Measurements from ENCODE around the gene PPIH. TPM values are rescaled to one million over a fixed set of nuclear protein-coding genes. Genes with fewer than 3 reads are reported as not detected.

The PPIH gene
- total and polyA plus RNA-seq, 2 of the 13 experiments (the other 11 are each of a cell fraction or from before 2014, with no cell fraction given) = 29.9 to 72.6 TPM

DNA sequence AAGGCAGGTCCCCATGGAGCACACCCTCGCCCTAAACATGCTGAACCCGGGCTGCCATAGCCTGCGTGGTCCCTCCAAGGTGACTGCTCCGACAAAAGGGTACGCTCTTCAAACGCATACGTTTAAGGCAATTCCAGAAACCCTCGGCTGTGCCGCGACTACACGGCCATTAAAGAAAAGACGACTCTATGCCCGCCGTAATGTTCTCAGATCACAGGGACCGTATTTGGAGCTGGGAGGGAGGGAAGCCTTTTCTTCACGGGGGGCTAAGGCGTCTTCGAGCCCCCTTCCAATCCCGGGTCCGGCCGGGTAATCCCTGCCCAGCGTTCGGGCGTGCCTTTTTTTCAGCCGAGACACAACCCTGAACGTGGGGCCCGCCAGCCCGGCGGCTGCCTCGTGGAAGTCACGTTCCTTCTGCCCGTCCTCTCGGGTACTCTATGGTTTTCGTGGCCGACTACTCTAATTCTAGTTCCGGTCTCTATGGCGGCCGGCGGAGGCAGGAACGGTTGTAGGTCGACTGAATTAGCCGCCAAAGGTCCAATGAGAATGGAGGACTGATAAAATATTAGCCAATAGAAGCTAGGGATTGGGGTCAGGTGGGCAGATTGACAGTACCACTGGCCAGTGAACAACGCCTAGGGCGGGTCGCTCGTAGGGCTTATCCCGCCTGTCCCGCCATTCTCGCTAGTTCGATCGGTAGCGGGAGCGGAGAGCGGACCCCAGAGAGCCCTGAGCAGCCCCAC lies 23.7 kb downstream of the PPIH start, which contains the start of gene YBX1 (continued):
- TF ChIP-seq, protein P1, sequence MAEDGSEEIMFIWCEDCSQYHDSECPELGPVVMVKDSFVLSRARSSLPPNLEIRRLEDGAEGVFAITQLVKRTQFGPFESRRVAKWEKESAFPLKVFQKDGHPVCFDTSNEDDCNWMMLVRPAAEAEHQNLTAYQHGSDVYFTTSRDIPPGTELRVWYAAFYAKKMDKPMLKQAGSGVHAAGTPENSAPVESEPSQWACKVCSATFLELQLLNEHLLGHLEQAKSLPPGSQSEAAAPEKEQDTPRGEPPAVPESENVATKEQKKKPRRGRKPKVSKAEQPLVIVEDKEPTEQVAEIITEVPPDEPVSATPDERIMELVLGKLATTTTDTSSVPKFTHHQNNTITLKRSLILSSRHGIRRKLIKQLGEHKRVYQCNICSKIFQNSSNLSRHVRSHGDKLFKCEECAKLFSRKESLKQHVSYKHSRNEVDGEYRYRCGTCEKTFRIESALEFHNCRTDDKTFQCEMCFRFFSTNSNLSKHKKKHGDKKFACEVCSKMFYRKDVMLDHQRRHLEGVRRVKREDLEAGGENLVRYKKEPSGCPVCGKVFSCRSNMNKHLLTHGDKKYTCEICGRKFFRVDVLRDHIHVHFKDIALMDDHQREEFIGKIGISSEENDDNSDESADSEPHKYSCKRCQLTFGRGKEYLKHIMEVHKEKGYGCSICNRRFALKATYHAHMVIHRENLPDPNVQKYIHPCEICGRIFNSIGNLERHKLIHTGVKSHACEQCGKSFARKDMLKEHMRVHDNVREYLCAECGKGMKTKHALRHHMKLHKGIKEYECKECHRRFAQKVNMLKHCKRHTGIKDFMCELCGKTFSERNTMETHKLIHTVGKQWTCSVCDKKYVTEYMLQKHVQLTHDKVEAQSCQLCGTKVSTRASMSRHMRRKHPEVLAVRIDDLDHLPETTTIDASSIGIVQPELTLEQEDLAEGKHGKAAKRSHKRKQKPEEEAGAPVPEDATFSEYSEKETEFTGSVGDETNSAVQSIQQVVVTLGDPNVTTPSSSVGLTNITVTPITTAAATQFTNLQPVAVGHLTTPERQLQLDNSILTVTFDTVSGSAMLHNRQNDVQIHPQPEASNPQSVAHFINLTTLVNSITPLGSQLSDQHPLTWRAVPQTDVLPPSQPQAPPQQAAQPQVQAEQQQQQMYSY (CRISPR knock-in tag; IDR thresholded peaks at IDR 0.05) = no peak
- TF ChIP-seq HOXA5 (CRISPR knock-in tag; IDR thresholded peaks at IDR 0.05) (no peak), ZNF552 (CRISPR knock-in tag; IDR thresholded peaks at IDR 0.05; ENCODE audit: borderline replicate concordance) (no peak), SP2 (CRISPR knock-in tag; IDR thresholded peaks at IDR 0.05) (peak; percentile 96), ZNF496 (CRISPR knock-in tag; IDR thresholded peaks at IDR 0.05; ENCODE audit: insufficient replicate concordance) (no peak), PAF1 (CRISPR knock-in tag; IDR thresholded peaks at IDR 0.05) (no peak), ZNF12 (CRISPR knock-in tag; IDR thresholded peaks at IDR 0.05) (0 out of 2 replicates have a peak, but pooled peaks have one; percentile 5), RARG (CRISPR knock-in tag; IDR thresholded peaks at IDR 0.05; ENCODE audit: low read depth) (no peak), ZFY (CRISPR knock-in tag; IDR thresholded peaks at IDR 0.05) (peak; percentile 83), ZNF672 (CRISPR knock-in tag; IDR thresholded peaks at IDR 0.05) (no peak), TOPORS (CRISPR knock-in tag; IDR thresholded peaks at IDR 0.05) (no peak), ZNF605 (CRISPR knock-in tag; IDR thresholded peaks at IDR 0.05) (peak; percentile 53), SALL1 (CRISPR knock-in tag; IDR thresholded peaks at IDR 0.05) (peak; percentile 74), NR3C1 (CRISPR knock-in tag; IDR thresholded peaks at IDR 0.05) (no peak), SIN3A (IDR thresholded peaks at IDR 0.05; ENCODE audit: borderline replicate concordance, low read depth, low read length) (peak; percentile 89), ZC3H4 (CRISPR knock-in tag; IDR thresholded peaks at IDR 0.05; ENCODE audit: borderline replicate concordance) (no peak), ISX (CRISPR knock-in tag; conservative IDR thresholded peaks at IDR 0.05) (no peak), ZEB1 (IDR thresholded peaks at IDR 0.05; ENCODE audit: insufficient replicate concordance, low read depth) (no peak)
- TF ChIP-seq, protein P2, sequence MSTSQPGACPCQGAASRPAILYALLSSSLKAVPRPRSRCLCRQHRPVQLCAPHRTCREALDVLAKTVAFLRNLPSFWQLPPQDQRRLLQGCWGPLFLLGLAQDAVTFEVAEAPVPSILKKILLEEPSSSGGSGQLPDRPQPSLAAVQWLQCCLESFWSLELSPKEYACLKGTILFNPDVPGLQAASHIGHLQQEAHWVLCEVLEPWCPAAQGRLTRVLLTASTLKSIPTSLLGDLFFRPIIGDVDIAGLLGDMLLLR (CRISPR knock-in tag; IDR thresholded peaks at IDR 0.05) = no peak; the same call in 1 of the 2 replicates
- TF ChIP-seq, protein P3, sequence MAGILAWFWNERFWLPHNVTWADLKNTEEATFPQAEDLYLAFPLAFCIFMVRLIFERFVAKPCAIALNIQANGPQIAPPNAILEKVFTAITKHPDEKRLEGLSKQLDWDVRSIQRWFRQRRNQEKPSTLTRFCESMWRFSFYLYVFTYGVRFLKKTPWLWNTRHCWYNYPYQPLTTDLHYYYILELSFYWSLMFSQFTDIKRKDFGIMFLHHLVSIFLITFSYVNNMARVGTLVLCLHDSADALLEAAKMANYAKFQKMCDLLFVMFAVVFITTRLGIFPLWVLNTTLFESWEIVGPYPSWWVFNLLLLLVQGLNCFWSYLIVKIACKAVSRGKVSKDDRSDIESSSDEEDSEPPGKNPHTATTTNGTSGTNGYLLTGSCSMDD (CRISPR knock-in tag; IDR thresholded peaks at IDR 0.05) = no peak
- TF ChIP-seq, protein P4, sequence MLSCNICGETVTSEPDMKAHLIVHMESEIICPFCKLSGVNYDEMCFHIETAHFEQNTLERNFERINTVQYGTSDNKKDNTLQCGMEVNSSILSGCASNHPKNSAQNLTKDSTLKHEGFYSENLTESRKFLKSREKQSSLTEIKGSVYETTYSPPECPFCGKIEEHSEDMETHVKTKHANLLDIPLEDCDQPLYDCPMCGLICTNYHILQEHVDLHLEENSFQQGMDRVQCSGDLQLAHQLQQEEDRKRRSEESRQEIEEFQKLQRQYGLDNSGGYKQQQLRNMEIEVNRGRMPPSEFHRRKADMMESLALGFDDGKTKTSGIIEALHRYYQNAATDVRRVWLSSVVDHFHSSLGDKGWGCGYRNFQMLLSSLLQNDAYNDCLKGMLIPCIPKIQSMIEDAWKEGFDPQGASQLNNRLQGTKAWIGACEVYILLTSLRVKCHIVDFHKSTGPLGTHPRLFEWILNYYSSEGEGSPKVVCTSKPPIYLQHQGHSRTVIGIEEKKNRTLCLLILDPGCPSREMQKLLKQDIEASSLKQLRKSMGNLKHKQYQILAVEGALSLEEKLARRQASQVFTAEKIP (CRISPR knock-in tag; IDR thresholded peaks at IDR 0.05; ENCODE audit: borderline replicate concordance) = no peak
- TF ChIP-seq, protein P5, sequence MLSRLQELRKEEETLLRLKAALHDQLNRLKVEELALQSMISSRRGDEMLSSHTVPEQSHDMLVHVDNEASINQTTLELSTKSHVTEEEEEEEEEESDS (CRISPR knock-in tag; IDR thresholded peaks at IDR 0.05; ENCODE audit: borderline replicate concordance) = no peak
- TF ChIP-seq, protein P6, sequence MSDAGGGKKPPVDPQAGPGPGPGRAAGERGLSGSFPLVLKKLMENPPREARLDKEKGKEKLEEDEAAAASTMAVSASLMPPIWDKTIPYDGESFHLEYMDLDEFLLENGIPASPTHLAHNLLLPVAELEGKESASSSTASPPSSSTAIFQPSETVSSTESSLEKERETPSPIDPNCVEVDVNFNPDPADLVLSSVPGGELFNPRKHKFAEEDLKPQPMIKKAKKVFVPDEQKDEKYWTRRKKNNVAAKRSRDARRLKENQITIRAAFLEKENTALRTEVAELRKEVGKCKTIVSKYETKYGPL (CRISPR knock-in tag; IDR thresholded peaks at IDR 0.05) = no peak
